Neural cell (in vitro differentiated cells): ENCODE measurements around the gene GSK3A.

ENCODE experiments used
- TAF1 ChIP-seq: IDR thresholded peaks from 2 replicates; pipeline ENCODE4 v1.6.1; 2012; ENCODE audit warnings: low read depth
- TF ChIP-seq, protein P1 (sequence below): fragments of 450-650 bp; IDR thresholded peaks from 2 replicates; pipeline ENCODE4 v1.5.1; 2014; ENCODE audit warnings: antibody characterized with exemption, mild to moderate bottlenecking, moderate library complexity; ENCODE audit not compliant: poor library complexity, severe bottlenecking

DNA sequence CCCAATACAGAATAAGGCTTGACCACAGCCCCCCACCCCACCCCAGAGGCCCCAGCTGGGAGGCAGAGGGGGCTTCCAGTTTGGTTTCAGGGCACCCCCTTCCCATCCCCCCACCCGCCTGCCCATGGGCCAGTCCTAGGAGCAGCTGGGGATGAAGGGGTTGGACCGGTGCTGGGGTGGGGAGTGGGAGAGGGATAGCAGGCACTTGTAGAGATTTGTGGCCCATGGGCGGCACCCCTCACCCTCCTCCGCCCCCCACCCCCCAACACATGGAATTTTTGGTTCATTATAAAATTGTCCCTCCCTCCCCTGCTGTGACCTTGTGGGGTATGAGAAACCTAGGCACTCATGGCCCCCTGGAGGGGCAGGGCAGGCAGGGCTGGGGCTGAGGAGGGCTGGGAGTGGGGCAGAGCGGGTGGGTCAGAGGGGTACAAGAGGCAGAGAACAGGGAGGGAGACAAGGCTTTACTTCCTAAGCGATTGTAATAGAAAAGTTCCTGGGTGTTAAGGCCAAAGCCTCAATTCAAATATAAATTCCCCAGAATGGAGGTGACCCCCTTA is 5.3 kb upstream of the GSK3A start:
- TF ChIP-seq, protein P1, sequence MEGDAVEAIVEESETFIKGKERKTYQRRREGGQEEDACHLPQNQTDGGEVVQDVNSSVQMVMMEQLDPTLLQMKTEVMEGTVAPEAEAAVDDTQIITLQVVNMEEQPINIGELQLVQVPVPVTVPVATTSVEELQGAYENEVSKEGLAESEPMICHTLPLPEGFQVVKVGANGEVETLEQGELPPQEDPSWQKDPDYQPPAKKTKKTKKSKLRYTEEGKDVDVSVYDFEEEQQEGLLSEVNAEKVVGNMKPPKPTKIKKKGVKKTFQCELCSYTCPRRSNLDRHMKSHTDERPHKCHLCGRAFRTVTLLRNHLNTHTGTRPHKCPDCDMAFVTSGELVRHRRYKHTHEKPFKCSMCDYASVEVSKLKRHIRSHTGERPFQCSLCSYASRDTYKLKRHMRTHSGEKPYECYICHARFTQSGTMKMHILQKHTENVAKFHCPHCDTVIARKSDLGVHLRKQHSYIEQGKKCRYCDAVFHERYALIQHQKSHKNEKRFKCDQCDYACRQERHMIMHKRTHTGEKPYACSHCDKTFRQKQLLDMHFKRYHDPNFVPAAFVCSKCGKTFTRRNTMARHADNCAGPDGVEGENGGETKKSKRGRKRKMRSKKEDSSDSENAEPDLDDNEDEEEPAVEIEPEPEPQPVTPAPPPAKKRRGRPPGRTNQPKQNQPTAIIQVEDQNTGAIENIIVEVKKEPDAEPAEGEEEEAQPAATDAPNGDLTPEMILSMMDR, result no peak
- TF ChIP-seq TAF1, result no peak
